Measurements from ENCODE around the gene PTGIR.

PTGIR gene

GRCh38 chr19:46646402-46646801 is 21.5 kb upstream of the PTGIR start:
- no peaks in the 10 kb centered on the region for H3K79me2 ChIP-seq (ENCODE audit: low read length)
- peaks cover 12% of the 10 kb centered on the region for H3K27me3 ChIP-seq (ENCODE audit: low read depth, low read length)
- H4K20me1 ChIP-seq (ENCODE audit: insufficient read depth, low read length): no peaks in the 10 kb centered on the region
- H3K36me3 ChIP-seq (replicated peaks; ENCODE audit: low read depth, low read length): no peaks in the 10 kb centered on the region
- no peak overlapping the region for H3K4me2 ChIP-seq (ENCODE audit: low read length)
- no peak overlapping the region for H3K4me3 ChIP-seq (ENCODE audit: low read length)
- H2AFZ ChIP-seq (ENCODE audit: low read depth, low read length): no peak overlapping the region
- H3K9me3 ChIP-seq (ENCODE audit: insufficient read depth, low read length): no peaks in the 10 kb centered on the region
- H3K4me1 ChIP-seq (ENCODE audit: low read length): peaks cover 13% of the 10 kb centered on the region
- H3K27ac ChIP-seq (ENCODE audit: low read length): no peak overlapping the region
- no peak for TF ChIP-seq EZH2phosphoT487 (IDR thresholded peaks at IDR 0.05; ENCODE audit: low read depth)
- no peak for TF ChIP-seq CTCF (IDR thresholded peaks at IDR 0.05; ENCODE audit: low read depth, low read length)
- H3K9ac ChIP-seq (ENCODE audit: low read length): no peak overlapping the region

- Histone ChIP-seq H3K4me2 (ENCODE audit: low read length) (no peak overlapping the region), H3K9me3 (ENCODE audit: insufficient read depth, low read length) (no peaks in the 10 kb centered on the region), H3K79me2 (ENCODE audit: low read length) (no peaks in the 10 kb centered on the region), H3K27ac (ENCODE audit: low read length) (no peak overlapping the region), H3K4me1 (ENCODE audit: low read length) (peaks cover 18% of the 10 kb centered on the region), H3K9ac (ENCODE audit: low read length) (no peak overlapping the region), H2AFZ (ENCODE audit: low read depth, low read length) (no peak overlapping the region), H3K27me3 (ENCODE audit: low read depth, low read length) (peaks cover 25% of the 10 kb centered on the region), H4K20me1 (ENCODE audit: insufficient read depth, low read length) (no peaks in the 10 kb centered on the region), H3K36me3 (replicated peaks; ENCODE audit: low read depth, low read length) (no peaks in the 10 kb centered on the region), H3K4me3 (ENCODE audit: low read length) (no peak overlapping the region)
- TF ChIP-seq EZH2phosphoT487 (IDR thresholded peaks at IDR 0.05; ENCODE audit: low read depth): no peak
- TF ChIP-seq CTCF (IDR thresholded peaks at IDR 0.05; ENCODE audit: low read depth, low read length): no peak
Observed at GRCh38 chr19:46644720-46645119, 19.8 kb upstream of the PTGIR start.

GRCh38 chr19:46640656-46641055 is 15.8 kb upstream of the PTGIR start:
- no peak for TF ChIP-seq EZH2phosphoT487 (IDR thresholded peaks at IDR 0.05; ENCODE audit: low read depth)
- no peak for TF ChIP-seq CTCF (IDR thresholded peaks at IDR 0.05; ENCODE audit: low read depth, low read length)
- H2AFZ ChIP-seq (ENCODE audit: low read depth, low read length): no peak overlapping the region
- no peaks in the 10 kb centered on the region for H4K20me1 ChIP-seq (ENCODE audit: insufficient read depth, low read length)
- H3K36me3 ChIP-seq (replicated peaks; ENCODE audit: low read depth, low read length): no peaks in the 10 kb centered on the region
- H3K79me2 ChIP-seq (ENCODE audit: low read length): no peaks in the 10 kb centered on the region
- peaks cover 21% of the 10 kb centered on the region for H3K4me1 ChIP-seq (ENCODE audit: low read length)
- no peak overlapping the region for H3K27ac ChIP-seq (ENCODE audit: low read length)
- H3K9ac ChIP-seq (ENCODE audit: low read length): no peak overlapping the region
- no peak overlapping the region for H3K4me2 ChIP-seq (ENCODE audit: low read length)
- H3K4me3 ChIP-seq (ENCODE audit: low read length): no peak overlapping the region
- H3K27me3 ChIP-seq (ENCODE audit: low read depth, low read length): peaks cover 24% of the 10 kb centered on the region
- no peaks in the 10 kb centered on the region for H3K9me3 ChIP-seq (ENCODE audit: insufficient read depth, low read length)

- Histone ChIP-seq H3K4me3 (ENCODE audit: low read length) (peak overlapping the region; percentile 82), H3K36me3 (replicated peaks; ENCODE audit: low read depth, low read length) (no peaks in the 10 kb centered on the region), H4K20me1 (ENCODE audit: insufficient read depth, low read length) (no peaks in the 10 kb centered on the region), H3K9me3 (ENCODE audit: insufficient read depth, low read length) (no peaks in the 10 kb centered on the region), H3K9ac (ENCODE audit: low read length) (peak overlapping the region; percentile 60), H3K79me2 (ENCODE audit: low read length) (no peaks in the 10 kb centered on the region), H3K4me2 (ENCODE audit: low read length) (peak overlapping the region; percentile 90), H3K27ac (ENCODE audit: low read length) (no peak overlapping the region), H3K4me1 (ENCODE audit: low read length) (peaks cover 26% of the 10 kb centered on the region), H3K27me3 (ENCODE audit: low read depth, low read length) (peaks cover 17% of the 10 kb centered on the region), H2AFZ (ENCODE audit: low read depth, low read length) (peak overlapping the region; percentile 57)
- no peak for TF ChIP-seq EZH2phosphoT487 (IDR thresholded peaks at IDR 0.05; ENCODE audit: low read depth)
- no peak for TF ChIP-seq CTCF (IDR thresholded peaks at IDR 0.05; ENCODE audit: low read depth, low read length)
Observed at GRCh38 chr19:46639358-46640182, 14.7 kb upstream of the PTGIR start.

Measured in OCI-LY3 (cell line).